ENCODE measurements around the gene FAM216B. TPM values are rescaled to one million over a fixed set of nuclear protein-coding genes. Genes with fewer than 3 reads are reported as not detected.

Gene FAM216B
- total and polyA plus RNA-seq, 2 of the 8 experiments (the other 6 are each of a cell fraction or from before 2014, with no cell fraction given) = not detected

DNA sequence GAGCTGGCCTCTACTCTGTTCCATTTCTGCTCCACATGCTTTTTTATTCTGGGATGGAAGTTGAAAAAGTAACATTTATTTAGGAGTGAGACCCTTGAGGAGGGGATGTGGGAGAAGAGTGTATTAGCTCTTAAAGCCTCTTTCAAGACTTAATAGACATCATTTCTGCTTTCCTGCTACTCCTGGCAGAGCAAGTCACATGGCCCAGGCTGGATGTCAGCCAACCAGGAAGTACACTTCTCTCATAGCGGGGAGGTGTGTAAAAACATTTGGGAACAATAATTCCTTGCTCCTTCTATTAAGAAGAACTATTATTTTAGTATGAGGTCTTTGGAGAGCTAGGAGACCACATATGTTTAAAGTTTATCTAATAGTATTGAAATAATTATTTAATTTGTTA, 40.6 kb upstream of the FAM216B start (continued):
- TF ChIP-seq, protein P1, sequence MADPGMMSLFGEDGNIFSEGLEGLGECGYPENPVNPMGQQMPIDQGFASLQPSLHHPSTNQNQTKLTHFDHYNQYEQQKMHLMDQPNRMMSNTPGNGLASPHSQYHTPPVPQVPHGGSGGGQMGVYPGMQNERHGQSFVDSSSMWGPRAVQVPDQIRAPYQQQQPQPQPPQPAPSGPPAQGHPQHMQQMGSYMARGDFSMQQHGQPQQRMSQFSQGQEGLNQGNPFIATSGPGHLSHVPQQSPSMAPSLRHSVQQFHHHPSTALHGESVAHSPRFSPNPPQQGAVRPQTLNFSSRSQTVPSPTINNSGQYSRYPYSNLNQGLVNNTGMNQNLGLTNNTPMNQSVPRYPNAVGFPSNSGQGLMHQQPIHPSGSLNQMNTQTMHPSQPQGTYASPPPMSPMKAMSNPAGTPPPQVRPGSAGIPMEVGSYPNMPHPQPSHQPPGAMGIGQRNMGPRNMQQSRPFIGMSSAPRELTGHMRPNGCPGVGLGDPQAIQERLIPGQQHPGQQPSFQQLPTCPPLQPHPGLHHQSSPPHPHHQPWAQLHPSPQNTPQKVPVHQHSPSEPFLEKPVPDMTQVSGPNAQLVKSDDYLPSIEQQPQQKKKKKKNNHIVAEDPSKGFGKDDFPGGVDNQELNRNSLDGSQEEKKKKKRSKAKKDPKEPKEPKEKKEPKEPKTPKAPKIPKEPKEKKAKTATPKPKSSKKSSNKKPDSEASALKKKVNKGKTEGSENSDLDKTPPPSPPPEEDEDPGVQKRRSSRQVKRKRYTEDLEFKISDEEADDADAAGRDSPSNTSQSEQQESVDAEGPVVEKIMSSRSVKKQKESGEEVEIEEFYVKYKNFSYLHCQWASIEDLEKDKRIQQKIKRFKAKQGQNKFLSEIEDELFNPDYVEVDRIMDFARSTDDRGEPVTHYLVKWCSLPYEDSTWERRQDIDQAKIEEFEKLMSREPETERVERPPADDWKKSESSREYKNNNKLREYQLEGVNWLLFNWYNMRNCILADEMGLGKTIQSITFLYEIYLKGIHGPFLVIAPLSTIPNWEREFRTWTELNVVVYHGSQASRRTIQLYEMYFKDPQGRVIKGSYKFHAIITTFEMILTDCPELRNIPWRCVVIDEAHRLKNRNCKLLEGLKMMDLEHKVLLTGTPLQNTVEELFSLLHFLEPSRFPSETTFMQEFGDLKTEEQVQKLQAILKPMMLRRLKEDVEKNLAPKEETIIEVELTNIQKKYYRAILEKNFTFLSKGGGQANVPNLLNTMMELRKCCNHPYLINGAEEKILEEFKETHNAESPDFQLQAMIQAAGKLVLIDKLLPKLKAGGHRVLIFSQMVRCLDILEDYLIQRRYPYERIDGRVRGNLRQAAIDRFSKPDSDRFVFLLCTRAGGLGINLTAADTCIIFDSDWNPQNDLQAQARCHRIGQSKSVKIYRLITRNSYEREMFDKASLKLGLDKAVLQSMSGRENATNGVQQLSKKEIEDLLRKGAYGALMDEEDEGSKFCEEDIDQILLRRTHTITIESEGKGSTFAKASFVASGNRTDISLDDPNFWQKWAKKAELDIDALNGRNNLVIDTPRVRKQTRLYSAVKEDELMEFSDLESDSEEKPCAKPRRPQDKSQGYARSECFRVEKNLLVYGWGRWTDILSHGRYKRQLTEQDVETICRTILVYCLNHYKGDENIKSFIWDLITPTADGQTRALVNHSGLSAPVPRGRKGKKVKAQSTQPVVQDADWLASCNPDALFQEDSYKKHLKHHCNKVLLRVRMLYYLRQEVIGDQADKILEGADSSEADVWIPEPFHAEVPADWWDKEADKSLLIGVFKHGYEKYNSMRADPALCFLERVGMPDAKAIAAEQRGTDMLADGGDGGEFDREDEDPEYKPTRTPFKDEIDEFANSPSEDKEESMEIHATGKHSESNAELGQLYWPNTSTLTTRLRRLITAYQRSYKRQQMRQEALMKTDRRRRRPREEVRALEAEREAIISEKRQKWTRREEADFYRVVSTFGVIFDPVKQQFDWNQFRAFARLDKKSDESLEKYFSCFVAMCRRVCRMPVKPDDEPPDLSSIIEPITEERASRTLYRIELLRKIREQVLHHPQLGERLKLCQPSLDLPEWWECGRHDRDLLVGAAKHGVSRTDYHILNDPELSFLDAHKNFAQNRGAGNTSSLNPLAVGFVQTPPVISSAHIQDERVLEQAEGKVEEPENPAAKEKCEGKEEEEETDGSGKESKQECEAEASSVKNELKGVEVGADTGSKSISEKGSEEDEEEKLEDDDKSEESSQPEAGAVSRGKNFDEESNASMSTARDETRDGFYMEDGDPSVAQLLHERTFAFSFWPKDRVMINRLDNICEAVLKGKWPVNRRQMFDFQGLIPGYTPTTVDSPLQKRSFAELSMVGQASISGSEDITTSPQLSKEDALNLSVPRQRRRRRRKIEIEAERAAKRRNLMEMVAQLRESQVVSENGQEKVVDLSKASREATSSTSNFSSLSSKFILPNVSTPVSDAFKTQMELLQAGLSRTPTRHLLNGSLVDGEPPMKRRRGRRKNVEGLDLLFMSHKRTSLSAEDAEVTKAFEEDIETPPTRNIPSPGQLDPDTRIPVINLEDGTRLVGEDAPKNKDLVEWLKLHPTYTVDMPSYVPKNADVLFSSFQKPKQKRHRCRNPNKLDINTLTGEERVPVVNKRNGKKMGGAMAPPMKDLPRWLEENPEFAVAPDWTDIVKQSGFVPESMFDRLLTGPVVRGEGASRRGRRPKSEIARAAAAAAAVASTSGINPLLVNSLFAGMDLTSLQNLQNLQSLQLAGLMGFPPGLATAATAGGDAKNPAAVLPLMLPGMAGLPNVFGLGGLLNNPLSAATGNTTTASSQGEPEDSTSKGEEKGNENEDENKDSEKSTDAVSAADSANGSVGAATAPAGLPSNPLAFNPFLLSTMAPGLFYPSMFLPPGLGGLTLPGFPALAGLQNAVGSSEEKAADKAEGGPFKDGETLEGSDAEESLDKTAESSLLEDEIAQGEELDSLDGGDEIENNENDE (IDR thresholded peaks at IDR 0.05; ENCODE audit: insufficient replicate concordance, low read length) = no peak
- no peak for TF ChIP-seq HDAC2 (IDR thresholded peaks at IDR 0.05; ENCODE audit: borderline replicate concordance in 1 of 2, low read depth in 2 of 2, low read length in 2 of 2)
- no peak for TF ChIP-seq SAP30 (IDR thresholded peaks at IDR 0.05; ENCODE audit: insufficient read depth, insufficient replicate concordance, low read length)
- TF ChIP-seq GTF2F1 (IDR thresholded peaks at IDR 0.05; ENCODE audit: borderline replicate concordance, low read depth, low read length) = no peak
- no peak for TF ChIP-seq SIX5 (IDR thresholded peaks at IDR 0.05; ENCODE audit: low read depth, low read length)
